GM23338 (cell line): Measurements from ENCODE around the gene SLC12A6.

Experiments used
- CREB1 ChIP-seq: fragments of 250-450 bp; sonication (Bioruptor Pico); IDR thresholded peaks from 2 replicates; pipeline ENCODE4 v1.5.0; 2020; ENCODE audit warnings: low read depth, mild to moderate bottlenecking, moderate library complexity
- CTCF ChIP-seq, 2 experiments: fragments of 200-600 bp in 1 of 2; sonication (generic) in 1 of 2; conservative IDR thresholded peaks; 2 replicates each; pipeline versions ENCODE4 v1.5.1 to v1.6.1; 2016 to 2017; ENCODE audit warnings: antibody characterized with exemption in 2 of 2, low read depth in 2 of 2, mild to moderate bottlenecking in 2 of 2, moderate library complexity in 1 of 2
- ETS1 ChIP-seq: IDR thresholded peaks from 2 replicates; pipeline ENCODE4 v1.6.1; 2016; ENCODE audit warnings: antibody characterized with exemption
- EZH2 ChIP-seq: fragments of 200-600 bp; sonication (generic); IDR thresholded peaks from one replicate; pipeline ENCODE4 v1.8.0; 2017; ENCODE audit warnings: antibody characterized with exemption, mild to moderate bottlenecking, low read depth; ENCODE audit not compliant: unreplicated experiment
- EZH2phosphoT487 ChIP-seq: fragments of 200-600 bp; sonication (generic); IDR thresholded peaks from one replicate; pipeline ENCODE4 v1.8.1; 2018; ENCODE audit warnings: antibody characterized with exemption; ENCODE audit not compliant: unreplicated experiment
- JUNB ChIP-seq: IDR thresholded peaks from one replicate; pipeline ENCODE4 v1.6.1; 2016; ENCODE audit warnings: antibody characterized with exemption; ENCODE audit not compliant: unreplicated experiment
- POLR2AphosphoS5 ChIP-seq: IDR thresholded peaks from 2 replicates; pipeline ENCODE4 v1.6.1; 2016; ENCODE audit warnings: antibody characterized with exemption, low read depth
- ZNF331 ChIP-seq: fragments of 250-450 bp; sonication (Bioruptor Pico); IDR thresholded peaks from 2 replicates; pipeline ENCODE4 v1.5.0; 2020; ENCODE audit warnings: low read depth, mild to moderate bottlenecking, moderate library complexity
- TF ChIP-seq, protein P1 (sequence below): IDR thresholded peaks from one replicate; pipeline ENCODE4 v1.6.1; 2018; ENCODE audit warnings: antibody characterized with exemption; ENCODE audit not compliant: unreplicated experiment
- TF ChIP-seq, protein P2 (sequence below): fragments of 250-450 bp; sonication (Bioruptor Pico); IDR thresholded peaks from 2 replicates; pipeline ENCODE4 v1.5.0; 2020; ENCODE audit warnings: mild to moderate bottlenecking, moderate library complexity

- TF ChIP-seq EZH2, result no peak
- no peak for TF ChIP-seq CTCF (conservative IDR thresholded peaks at IDR 0.05; ENCODE audit: low read depth in 2 of 2)
- TF ChIP-seq, protein P1, sequence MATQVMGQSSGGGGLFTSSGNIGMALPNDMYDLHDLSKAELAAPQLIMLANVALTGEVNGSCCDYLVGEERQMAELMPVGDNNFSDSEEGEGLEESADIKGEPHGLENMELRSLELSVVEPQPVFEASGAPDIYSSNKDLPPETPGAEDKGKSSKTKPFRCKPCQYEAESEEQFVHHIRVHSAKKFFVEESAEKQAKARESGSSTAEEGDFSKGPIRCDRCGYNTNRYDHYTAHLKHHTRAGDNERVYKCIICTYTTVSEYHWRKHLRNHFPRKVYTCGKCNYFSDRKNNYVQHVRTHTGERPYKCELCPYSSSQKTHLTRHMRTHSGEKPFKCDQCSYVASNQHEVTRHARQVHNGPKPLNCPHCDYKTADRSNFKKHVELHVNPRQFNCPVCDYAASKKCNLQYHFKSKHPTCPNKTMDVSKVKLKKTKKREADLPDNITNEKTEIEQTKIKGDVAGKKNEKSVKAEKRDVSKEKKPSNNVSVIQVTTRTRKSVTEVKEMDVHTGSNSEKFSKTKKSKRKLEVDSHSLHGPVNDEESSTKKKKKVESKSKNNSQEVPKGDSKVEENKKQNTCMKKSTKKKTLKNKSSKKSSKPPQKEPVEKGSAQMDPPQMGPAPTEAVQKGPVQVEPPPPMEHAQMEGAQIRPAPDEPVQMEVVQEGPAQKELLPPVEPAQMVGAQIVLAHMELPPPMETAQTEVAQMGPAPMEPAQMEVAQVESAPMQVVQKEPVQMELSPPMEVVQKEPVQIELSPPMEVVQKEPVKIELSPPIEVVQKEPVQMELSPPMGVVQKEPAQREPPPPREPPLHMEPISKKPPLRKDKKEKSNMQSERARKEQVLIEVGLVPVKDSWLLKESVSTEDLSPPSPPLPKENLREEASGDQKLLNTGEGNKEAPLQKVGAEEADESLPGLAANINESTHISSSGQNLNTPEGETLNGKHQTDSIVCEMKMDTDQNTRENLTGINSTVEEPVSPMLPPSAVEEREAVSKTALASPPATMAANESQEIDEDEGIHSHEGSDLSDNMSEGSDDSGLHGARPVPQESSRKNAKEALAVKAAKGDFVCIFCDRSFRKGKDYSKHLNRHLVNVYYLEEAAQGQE, result no peak
- no peak for TF ChIP-seq ETS1
- TF ChIP-seq POLR2AphosphoS5, result no peak
- TF ChIP-seq CREB1 (CRISPR knock-in tag), result no peak
- no peak for TF ChIP-seq ZNF331 (CRISPR knock-in tag)
- no peak for TF ChIP-seq EZH2phosphoT487
- TF ChIP-seq JUNB, result no peak
- TF ChIP-seq, protein P2, sequence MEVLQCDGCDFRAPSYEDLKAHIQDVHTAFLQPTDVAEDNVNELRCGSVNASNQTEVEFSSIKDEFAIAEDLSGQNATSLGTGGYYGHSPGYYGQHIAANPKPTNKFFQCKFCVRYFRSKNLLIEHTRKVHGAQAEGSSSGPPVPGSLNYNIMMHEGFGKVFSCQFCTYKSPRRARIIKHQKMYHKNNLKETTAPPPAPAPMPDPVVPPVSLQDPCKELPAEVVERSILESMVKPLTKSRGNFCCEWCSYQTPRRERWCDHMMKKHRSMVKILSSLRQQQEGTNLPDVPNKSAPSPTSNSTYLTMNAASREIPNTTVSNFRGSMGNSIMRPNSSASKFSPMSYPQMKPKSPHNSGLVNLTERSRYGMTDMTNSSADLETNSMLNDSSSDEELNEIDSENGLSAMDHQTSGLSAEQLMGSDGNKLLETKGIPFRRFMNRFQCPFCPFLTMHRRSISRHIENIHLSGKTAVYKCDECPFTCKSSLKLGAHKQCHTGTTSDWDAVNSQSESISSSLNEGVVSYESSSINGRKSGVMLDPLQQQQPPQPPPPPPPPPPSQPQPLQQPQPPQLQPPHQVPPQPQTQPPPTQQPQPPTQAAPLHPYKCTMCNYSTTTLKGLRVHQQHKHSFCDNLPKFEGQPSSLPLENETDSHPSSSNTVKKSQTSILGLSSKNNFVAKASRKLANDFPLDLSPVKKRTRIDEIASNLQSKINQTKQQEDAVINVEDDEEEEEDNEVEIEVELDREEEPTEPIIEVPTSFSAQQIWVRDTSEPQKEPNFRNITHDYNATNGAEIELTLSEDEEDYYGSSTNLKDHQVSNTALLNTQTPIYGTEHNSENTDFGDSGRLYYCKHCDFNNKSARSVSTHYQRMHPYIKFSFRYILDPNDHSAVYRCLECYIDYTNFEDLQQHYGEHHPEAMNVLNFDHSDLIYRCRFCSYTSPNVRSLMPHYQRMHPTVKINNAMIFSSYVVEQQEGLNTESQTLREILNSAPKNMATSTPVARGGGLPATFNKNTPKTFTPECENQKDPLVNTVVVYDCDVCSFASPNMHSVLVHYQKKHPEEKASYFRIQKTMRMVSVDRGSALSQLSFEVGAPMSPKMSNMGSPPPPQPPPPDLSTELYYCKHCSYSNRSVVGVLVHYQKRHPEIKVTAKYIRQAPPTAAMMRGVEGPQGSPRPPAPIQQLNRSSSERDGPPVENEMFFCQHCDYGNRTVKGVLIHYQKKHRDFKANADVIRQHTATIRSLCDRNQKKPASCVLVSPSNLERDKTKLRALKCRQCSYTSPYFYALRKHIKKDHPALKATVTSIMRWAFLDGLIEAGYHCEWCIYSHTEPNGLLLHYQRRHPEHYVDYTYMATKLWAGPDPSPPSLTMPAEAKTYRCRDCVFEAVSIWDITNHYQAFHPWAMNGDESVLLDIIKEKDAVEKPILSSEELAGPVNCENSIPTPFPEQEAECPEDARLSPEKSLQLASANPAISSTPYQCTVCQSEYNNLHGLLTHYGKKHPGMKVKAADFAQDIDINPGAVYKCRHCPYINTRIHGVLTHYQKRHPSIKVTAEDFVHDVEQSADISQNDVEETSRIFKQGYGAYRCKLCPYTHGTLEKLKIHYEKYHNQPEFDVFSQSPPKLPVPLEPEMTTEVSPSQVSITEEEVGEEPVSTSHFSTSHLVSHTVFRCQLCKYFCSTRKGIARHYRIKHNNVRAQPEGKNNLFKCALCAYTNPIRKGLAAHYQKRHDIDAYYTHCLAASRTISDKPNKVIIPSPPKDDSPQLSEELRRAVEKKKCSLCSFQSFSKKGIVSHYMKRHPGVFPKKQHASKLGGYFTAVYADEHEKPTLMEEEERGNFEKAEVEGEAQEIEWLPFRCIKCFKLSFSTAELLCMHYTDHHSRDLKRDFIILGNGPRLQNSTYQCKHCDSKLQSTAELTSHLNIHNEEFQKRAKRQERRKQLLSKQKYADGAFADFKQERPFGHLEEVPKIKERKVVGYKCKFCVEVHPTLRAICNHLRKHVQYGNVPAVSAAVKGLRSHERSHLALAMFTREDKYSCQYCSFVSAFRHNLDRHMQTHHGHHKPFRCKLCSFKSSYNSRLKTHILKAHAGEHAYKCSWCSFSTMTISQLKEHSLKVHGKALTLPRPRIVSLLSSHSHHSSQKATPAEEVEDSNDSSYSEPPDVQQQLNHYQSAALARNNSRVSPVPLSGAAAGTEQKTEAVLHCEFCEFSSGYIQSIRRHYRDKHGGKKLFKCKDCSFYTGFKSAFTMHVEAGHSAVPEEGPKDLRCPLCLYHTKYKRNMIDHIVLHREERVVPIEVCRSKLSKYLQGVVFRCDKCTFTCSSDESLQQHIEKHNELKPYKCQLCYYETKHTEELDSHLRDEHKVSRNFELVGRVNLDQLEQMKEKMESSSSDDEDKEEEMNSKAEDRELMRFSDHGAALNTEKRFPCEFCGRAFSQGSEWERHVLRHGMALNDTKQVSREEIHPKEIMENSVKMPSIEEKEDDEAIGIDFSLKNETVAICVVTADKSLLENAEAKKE (CRISPR knock-in tag), result no peak
Measured at GRCh38 chr15:34314491-34315490, 22.8 kb downstream of the SLC12A6 start.
